Gastroesophageal sphincter (tissue), 4 donors: ENCODE data around the gene KRTAP17-1. TPM values are rescaled to one million over a fixed set of nuclear protein-coding genes. Genes with fewer than 3 reads are reported as not detected.

Source experiments
- ATAC-seq: fragments of 150-250 bp; one replicate; pipeline ENCODE4 v1.9.1; 2016; ENCODE audit warnings: mild to moderate bottlenecking, moderate library complexity
- H3K27ac ChIP-seq, 4 donors: fragments of 200-600 bp; sonication (generic) in 3 of 4; 1 replicate in 3 of 4; 2 replicates in 1 of 4; pipeline ENCODE4 v1.5.1; 2016 to 2019
- H3K27me3 ChIP-seq: fragments of 200-600 bp; sonication (generic); one replicate; pipeline ENCODE4 v1.5.1; 2019
- H3K36me3 ChIP-seq, 2 donors: fragments of 200-600 bp; sonication (generic); one replicate each; pipeline ENCODE4 v1.5.1; 2019; ENCODE audit warnings: control low read depth in 1 of 2
- H3K4me1 ChIP-seq, 3 donors: fragments of 200-600 bp; sonication (generic); 1 replicate in 2 of 3; 2 replicates in 1 of 3; pipeline ENCODE4 v1.5.1; 2016 to 2019; ENCODE audit warnings: control low read depth in 2 of 3
- H3K4me3 ChIP-seq, 2 donors: fragments of 200-600 bp; sonication (generic); one replicate each; pipeline ENCODE4 v1.5.1; 2019; ENCODE audit warnings: mild to moderate bottlenecking in 1 of 2, moderate library complexity in 1 of 2
- H3K9me3 ChIP-seq, 3 donors: fragments of 200-600 bp; sonication (generic); one replicate each; pipeline ENCODE4 v1.5.1; 2017 to 2019; ENCODE audit warnings: control low read depth in 2 of 3
- CTCF ChIP-seq, 4 experiments: fragments of 200-600 bp in 2 of 4; fragments of 450-650 bp in 2 of 4; sonication (generic) in 1 of 4; IDR thresholded peaks; one replicate each; pipeline ENCODE4 v1.5.1; 2017 to 2019; ENCODE audit warnings: antibody characterized with exemption in 4 of 4, mild to moderate bottlenecking in 2 of 4, moderate library complexity in 2 of 4
- EP300 ChIP-seq: sonication (generic); formaldehyde crosslinking; IDR thresholded peaks from one replicate; pipeline ENCODE4 v1.6.1; 2017; ENCODE audit warnings: antibody characterized with exemption, mild to moderate bottlenecking
- POLR2A ChIP-seq, 2 donors: fragments of 450-650 bp; IDR thresholded peaks; one replicate each; pipeline ENCODE4 v1.6.1; 2017; ENCODE audit warnings: antibody characterized with exemption in 2 of 2, mild to moderate bottlenecking in 2 of 2, moderate library complexity in 1 of 2
- POLR2AphosphoS5 ChIP-seq: sonication (generic); formaldehyde crosslinking; IDR thresholded peaks from one replicate; pipeline ENCODE4 v1.6.1; 2017; ENCODE audit warnings: antibody characterized with exemption
- WGBS, 2 donors: methylation state at CpG; one replicate each; pipeline ENCODE4 v1.1.5; 2018; ENCODE audit warnings: low coverage in 1 of 2; 5-methylcytosine and 5-hydroxymethylcytosine counted together
- total RNA-seq, 4 donors: library from RNA; depleted of rRNA; stranded (reverse); fragments of >200 nt; gene quantifications; one replicate each; pipeline ENCODE4 v1.1.0, GENCODE V29; 2016

The KRTAP17-1 gene
- total RNA-seq, 4 donors from 2014 or later, result not detected

- no peak for TF ChIP-seq POLR2AphosphoS5
- TF ChIP-seq POLR2A (IDR thresholded peaks at IDR 0.05), result no peak
- TF ChIP-seq CTCF (IDR thresholded peaks at IDR 0.05), result no peak
- TF ChIP-seq EP300, result no peak
- no peaks in the 10 kb centered on the region for H3K9me3 ChIP-seq
- H3K27ac ChIP-seq, result no peak overlapping the region
- H3K36me3 ChIP-seq, result no peaks in the 10 kb centered on the region
- ATAC-seq, result no peak
- WGBS, 2 donors, result 100% methylated on average over 1 to 2 of the region's 3 CpGs
- no peaks in the 10 kb centered on the region for H3K4me1 ChIP-seq
- peaks cover 13% of the 10 kb centered on the region for H3K27me3 ChIP-seq
- H3K4me3 ChIP-seq, result no peak overlapping the region
Measured at GRCh38 chr17:41333836-41334235, 18.3 kb upstream of the KRTAP17-1 start.

GRCh38 chr17:41333098-41333497 is 17.6 kb upstream of the KRTAP17-1 start:
- Histone ChIP-seq H3K4me1 (no peaks in the 10 kb centered on the region), H3K4me3 (no peak overlapping the region), H3K27me3 (peaks cover 13% of the 10 kb centered on the region), H3K9me3 (no peaks in the 10 kb centered on the region), H3K27ac (no peak overlapping the region), H3K36me3 (no peaks in the 10 kb centered on the region)
- TF ChIP-seq POLR2AphosphoS5, result no peak
- TF ChIP-seq EP300, result no peak
- TF ChIP-seq CTCF (IDR thresholded peaks at IDR 0.05), result no peak
- TF ChIP-seq POLR2A (IDR thresholded peaks at IDR 0.05), result no peak
- 92% methylated on average over 2 of the region's 5 CpGs; no CpG with 5 or more reads in 1 of the 2 donors for WGBS, 2 donors
- no peak for ATAC-seq

DNA sequence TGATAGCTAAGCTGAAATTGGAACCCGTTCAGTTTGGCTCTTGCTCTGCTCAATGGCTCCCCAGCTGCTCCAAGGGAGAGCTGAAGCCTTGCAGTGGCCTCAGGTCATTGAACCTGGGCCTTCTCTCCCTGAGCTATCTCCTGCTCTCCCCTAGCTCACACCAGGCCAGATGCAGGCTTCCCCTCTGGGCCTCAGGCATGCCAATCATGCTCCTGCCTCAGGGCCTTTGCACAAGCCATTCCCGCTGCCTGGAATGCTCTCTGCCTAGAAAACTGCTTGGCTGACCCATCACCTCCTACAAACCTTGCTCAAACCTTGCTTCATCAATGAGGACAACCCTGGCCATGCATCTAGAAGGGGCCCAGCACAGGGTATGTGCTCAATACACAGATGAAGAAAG is 16.7 kb upstream of the KRTAP17-1 start:
- Histone ChIP-seq H3K36me3 (no peaks in the 10 kb centered on the region), H3K27me3 (peaks cover 13% of the 10 kb centered on the region), H3K4me1 (no peaks in the 10 kb centered on the region), H3K27ac (no peak overlapping the region), H3K9me3 (no peaks in the 10 kb centered on the region), H3K4me3 (no peak overlapping the region)
- WGBS, 2 donors, result no CpG with 5 or more reads among the region's 2 CpGs
- TF ChIP-seq CTCF (IDR thresholded peaks at IDR 0.05), result no peak
- TF ChIP-seq POLR2A (IDR thresholded peaks at IDR 0.05), result no peak
- TF ChIP-seq POLR2AphosphoS5, result no peak
- TF ChIP-seq EP300, result no peak
- no peak for ATAC-seq

DNA sequence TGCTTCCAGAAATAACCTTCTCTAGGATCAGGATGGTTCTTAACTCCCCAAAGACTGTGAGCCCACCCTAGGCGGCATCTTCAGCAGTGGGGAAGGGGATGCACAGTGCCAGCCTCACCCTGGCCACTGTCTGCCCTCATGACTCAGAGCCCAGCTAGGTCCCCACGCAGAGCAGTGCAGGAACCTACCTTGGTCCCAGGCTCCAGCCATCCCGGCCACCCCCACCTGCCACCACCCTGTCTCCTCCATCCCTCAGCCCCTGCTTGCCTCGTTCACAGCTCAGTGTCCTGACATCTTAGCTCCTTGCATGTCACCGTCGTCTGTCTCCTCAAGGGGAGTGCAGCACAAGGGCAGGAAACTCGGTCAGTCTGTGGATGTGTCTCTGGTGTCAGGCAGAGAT is 16.1 kb upstream of the KRTAP17-1 start:
- Histone ChIP-seq H3K4me1 (no peaks in the 10 kb centered on the region), H3K4me3 (no peak overlapping the region), H3K27ac (no peak overlapping the region), H3K36me3 (no peaks in the 10 kb centered on the region), H3K27me3 (peaks cover 13% of the 10 kb centered on the region), H3K9me3 (no peaks in the 10 kb centered on the region)
- 39% methylated on average over 3 of the region's 7 CpGs; no CpG with 5 or more reads in 1 of the 2 donors for WGBS, 2 donors
- TF ChIP-seq POLR2AphosphoS5 (no peak), POLR2A (IDR thresholded peaks at IDR 0.05) (no peak), CTCF (IDR thresholded peaks at IDR 0.05) (no peak), EP300 (no peak)
- ATAC-seq, result no peak

- H3K27ac ChIP-seq, result no peak overlapping the region
- no peaks in the 10 kb centered on the region for H3K9me3 ChIP-seq
- peaks cover 9% of the 10 kb centered on the region for H3K27me3 ChIP-seq
- WGBS, 2 donors, result 18 to 36% methylated on average over 2 to 7 of the region's 13 CpGs
- TF ChIP-seq POLR2A (IDR thresholded peaks at IDR 0.05) (no peak), CTCF (IDR thresholded peaks at IDR 0.05) (peak in 2 of 4 experiments; percentile 47 to 56)
- ATAC-seq, result no peak
- H3K4me1 ChIP-seq, result no peaks in the 10 kb centered on the region
- no peaks in the 10 kb centered on the region for H3K36me3 ChIP-seq
- no peak overlapping the region for H3K4me3 ChIP-seq
Measured at GRCh38 chr17:41329279-41329948, 13.9 kb upstream of the KRTAP17-1 start.
